Dendritic cell treated with granulocyte-macrophage colony-stimulating factor and Interleukin-4, amounts not matched to agents 40 ng/mL and 50 ng/mL, for 4 days (primary cell): ENCODE results near the gene DUSP18.
"Not testable (repeated sequence)": the region's sequence is repeated elsewhere in the genome, so short reads cannot be mapped to it uniquely, and the experiment has no call there.

Experiments
- H3K27ac Mint-ChIP-seq: one replicate; pipeline ENCODE4 v1.8.0; 2022; ENCODE audit warnings: mild to moderate bottlenecking, mixed read lengths
- H3K27me3 Mint-ChIP-seq: one replicate; pipeline ENCODE4 v1.8.0; 2022; ENCODE audit warnings: mild to moderate bottlenecking, mixed read lengths
- H3K36me3 Mint-ChIP-seq: one replicate; pipeline ENCODE4 v1.8.0; 2022; ENCODE audit warnings: low read depth, mixed read lengths
- H3K4me1 Mint-ChIP-seq: one replicate; pipeline ENCODE4 v1.8.0; 2022; ENCODE audit warnings: low read depth, mixed read lengths
- H3K4me3 Mint-ChIP-seq: one replicate; pipeline ENCODE4 v1.8.0; 2022; ENCODE audit warnings: mild to moderate bottlenecking, moderate library complexity, mixed read lengths
- H3K9me3 Mint-ChIP-seq: one replicate; pipeline ENCODE4 v1.8.0; 2022; ENCODE audit warnings: mixed read lengths
- intact Hi-C: fragments of 100-400 bp; cut with micrococcal nuclease; formaldehyde crosslinking; loops from one replicate; pipeline ENCODE4 v1.15.0; 2022

DUSP18 gene

GRCh38 chr22:30640839-30641430 lies 26.7 kb downstream of the DUSP18 start:
- H3K9me3 Mint-ChIP-seq = no peaks in the 10 kb centered on the region
- H3K36me3 Mint-ChIP-seq = no peaks in the 10 kb centered on the region
- H3K4me3 Mint-ChIP-seq = no peak overlapping the region
- peaks cover 34% of the 10 kb centered on the region for H3K4me1 Mint-ChIP-seq
- H3K27ac Mint-ChIP-seq = no peak overlapping the region
- peaks cover 2% of the 10 kb centered on the region for H3K27me3 Mint-ChIP-seq
- intact Hi-C loops = no loop called here

- H3K9me3 Mint-ChIP-seq = no peaks in the 10 kb centered on the region
- H3K36me3 Mint-ChIP-seq = no peaks in the 10 kb centered on the region
- no peak overlapping the region for H3K27ac Mint-ChIP-seq
- no peak overlapping the region for H3K4me3 Mint-ChIP-seq
- intact Hi-C loops = no loop called here
- peaks cover 2% of the 10 kb centered on the region for H3K27me3 Mint-ChIP-seq
- H3K4me1 Mint-ChIP-seq = peaks cover 40% of the 10 kb centered on the region
These were observed 27.3 kb downstream of the DUSP18 start for GRCh38 chr22:30640361-30640760.

GRCh38 chr22:30637701-30638114 lies 30.0 kb downstream of the DUSP18 start:
- no peaks in the 10 kb centered on the region for H3K9me3 Mint-ChIP-seq
- H3K4me3 Mint-ChIP-seq = no peak overlapping the region
- peaks cover 41% of the 10 kb centered on the region for H3K4me1 Mint-ChIP-seq
- intact Hi-C loops = loop anchor here (10.0 kb wide), 2 partner anchors 57 to 287 kb away; partner anchors contain the start of gene OSBP2
- H3K27me3 Mint-ChIP-seq = peaks cover 2% of the 10 kb centered on the region
- H3K27ac Mint-ChIP-seq = no peak overlapping the region
- no peaks in the 10 kb centered on the region for H3K36me3 Mint-ChIP-seq

GRCh38 chr22:30636226-30637077 lies 31.2 kb downstream of the DUSP18 start:
- Mint-ChIP-seq H3K27me3 (peaks cover 2% of the 10 kb centered on the region), H3K4me1 (peaks cover 41% of the 10 kb centered on the region), H3K9me3 (no peaks in the 10 kb centered on the region), H3K4me3 (peak overlapping the region; percentile 75), H3K36me3 (no peaks in the 10 kb centered on the region), H3K27ac (peak overlapping the region; percentile 67)
- intact Hi-C loops = loop anchor here (10.0 kb wide), 2 partner anchors 58 to 288 kb away; partner anchors contain the start of gene OSBP2

- Mint-ChIP-seq H3K9me3 (no peaks in the 10 kb centered on the region), H3K4me3 (peak within 1 kb of the TSS; percentile 75), H3K36me3 (no peaks in the 10 kb centered on the region), H3K27ac (peak within 1 kb of the TSS; percentile 67), H3K27me3 (peaks cover 2% of the 10 kb centered on the region), H3K4me1 (peaks cover 41% of the 10 kb centered on the region)
- intact Hi-C loops = loop anchor here (10.0 kb wide), 2 partner anchors 59 to 289 kb away; partner anchors contain the start of gene OSBP2
These were observed 32.1 kb downstream of the DUSP18 start, which contains the start of gene SLC35E4 for GRCh38 chr22:30635273-30636225. TSS of gene SLC35E4 (plus strand) at chr22:30635781. CDS start at chr22:30636451, 670 bp downstream.

GRCh38 chr22:30634471-30635233 lies 33.0 kb downstream of the DUSP18 start:
- intact Hi-C loops = loop anchor here (1.0 to 10.0 kb wide), 3 partner anchors 60 to 290 kb away; partner anchors contain the start of gene OSBP2
- no peaks in the 10 kb centered on the region for H3K36me3 Mint-ChIP-seq
- H3K27ac Mint-ChIP-seq = peak overlapping the region; percentile 67
- no peaks in the 10 kb centered on the region for H3K9me3 Mint-ChIP-seq
- H3K4me1 Mint-ChIP-seq = peaks cover 41% of the 10 kb centered on the region
- H3K27me3 Mint-ChIP-seq = peaks cover 2% of the 10 kb centered on the region
- peak overlapping the region; percentile 75 for H3K4me3 Mint-ChIP-seq

GRCh38 chr22:30631469-30631868 lies 36.2 kb downstream of the DUSP18 start:
- not testable (repeated sequence) for H3K9me3 Mint-ChIP-seq, H3K36me3 Mint-ChIP-seq, H3K27me3 Mint-ChIP-seq, H3K4me3 Mint-ChIP-seq, H3K27ac Mint-ChIP-seq
- intact Hi-C loops = loop anchor here (10.0 kb wide), 2 partner anchors 63 to 293 kb away; partner anchors contain the start of gene OSBP2
- peaks cover 29% of the 10 kb centered on the region for H3K4me1 Mint-ChIP-seq

- no peak overlapping the region for H3K4me3 Mint-ChIP-seq
- no peak overlapping the region for H3K27ac Mint-ChIP-seq
- intact Hi-C loops = no loop called here
- H3K4me1 Mint-ChIP-seq = peaks cover 8% of the 10 kb centered on the region
- H3K27me3 Mint-ChIP-seq = no peaks in the 10 kb centered on the region
- no peaks in the 10 kb centered on the region for H3K9me3 Mint-ChIP-seq
- peaks cover 24% of the 10 kb centered on the region for H3K36me3 Mint-ChIP-seq
These were observed 39.2 kb downstream of the DUSP18 start for GRCh38 chr22:30628491-30628890.

- intact Hi-C loops = no loop called here
- Mint-ChIP-seq H3K27me3 (no peaks in the 10 kb centered on the region), H3K9me3 (no peaks in the 10 kb centered on the region), H3K27ac (no peak overlapping the region), H3K4me1 (peaks cover 8% of the 10 kb centered on the region), H3K4me3 (no peak overlapping the region), H3K36me3 (peaks cover 33% of the 10 kb centered on the region)
These were observed 40.2 kb downstream of the DUSP18 start for GRCh38 chr22:30627471-30627870.

- peak overlapping the region; percentile 18 for H3K27ac Mint-ChIP-seq
- no peak overlapping the region for H3K4me3 Mint-ChIP-seq
- peaks cover 43% of the 10 kb centered on the region for H3K36me3 Mint-ChIP-seq
- H3K9me3 Mint-ChIP-seq = no peaks in the 10 kb centered on the region
- no peaks in the 10 kb centered on the region for H3K27me3 Mint-ChIP-seq
- peaks cover 8% of the 10 kb centered on the region for H3K4me1 Mint-ChIP-seq
- intact Hi-C loops = no loop called here
These were observed 41.3 kb downstream of the DUSP18 start for GRCh38 chr22:30626413-30626812.

GRCh38 chr22:30619909-30620308 lies 47.8 kb downstream of the DUSP18 start:
- peaks cover 12% of the 10 kb centered on the region for H3K4me1 Mint-ChIP-seq
- H3K27ac Mint-ChIP-seq, H3K9me3 Mint-ChIP-seq, intact Hi-C loops, H3K27me3 Mint-ChIP-seq, H3K4me3 Mint-ChIP-seq: not testable (repeated sequence)
- H3K36me3 Mint-ChIP-seq = peaks cover 83% of the 10 kb centered on the region

GRCh38 chr22:30617819-30618218 lies 49.9 kb downstream of the DUSP18 start:
- no peaks in the 10 kb centered on the region for H3K27me3 Mint-ChIP-seq
- intact Hi-C loops = no loop called here
- no peak overlapping the region for H3K4me3 Mint-ChIP-seq
- H3K36me3 Mint-ChIP-seq = peaks cover 91% of the 10 kb centered on the region
- peaks cover 16% of the 10 kb centered on the region for H3K4me1 Mint-ChIP-seq
- no peaks in the 10 kb centered on the region for H3K9me3 Mint-ChIP-seq
- H3K27ac Mint-ChIP-seq = no peak overlapping the region

- Mint-ChIP-seq H3K36me3 (peaks cover 88% of the 10 kb centered on the region), H3K4me1 (peaks cover 27% of the 10 kb centered on the region), H3K9me3 (no peaks in the 10 kb centered on the region), H3K4me3 (no peak overlapping the region), H3K27ac (peak overlapping the region; percentile 27), H3K27me3 (no peaks in the 10 kb centered on the region)
- intact Hi-C loops = no loop called here
These were observed 52.1 kb downstream of the DUSP18 start for GRCh38 chr22:30615543-30615954.
